HCEC 1CT (cell line): ENCODE results near the gene IFITM2.

ENCODE experiments used
- DNase-seq: peaks from one replicate; pipeline ENCODE4 v3.0.0-alpha.2; 2017

The IFITM2 gene

DNA sequence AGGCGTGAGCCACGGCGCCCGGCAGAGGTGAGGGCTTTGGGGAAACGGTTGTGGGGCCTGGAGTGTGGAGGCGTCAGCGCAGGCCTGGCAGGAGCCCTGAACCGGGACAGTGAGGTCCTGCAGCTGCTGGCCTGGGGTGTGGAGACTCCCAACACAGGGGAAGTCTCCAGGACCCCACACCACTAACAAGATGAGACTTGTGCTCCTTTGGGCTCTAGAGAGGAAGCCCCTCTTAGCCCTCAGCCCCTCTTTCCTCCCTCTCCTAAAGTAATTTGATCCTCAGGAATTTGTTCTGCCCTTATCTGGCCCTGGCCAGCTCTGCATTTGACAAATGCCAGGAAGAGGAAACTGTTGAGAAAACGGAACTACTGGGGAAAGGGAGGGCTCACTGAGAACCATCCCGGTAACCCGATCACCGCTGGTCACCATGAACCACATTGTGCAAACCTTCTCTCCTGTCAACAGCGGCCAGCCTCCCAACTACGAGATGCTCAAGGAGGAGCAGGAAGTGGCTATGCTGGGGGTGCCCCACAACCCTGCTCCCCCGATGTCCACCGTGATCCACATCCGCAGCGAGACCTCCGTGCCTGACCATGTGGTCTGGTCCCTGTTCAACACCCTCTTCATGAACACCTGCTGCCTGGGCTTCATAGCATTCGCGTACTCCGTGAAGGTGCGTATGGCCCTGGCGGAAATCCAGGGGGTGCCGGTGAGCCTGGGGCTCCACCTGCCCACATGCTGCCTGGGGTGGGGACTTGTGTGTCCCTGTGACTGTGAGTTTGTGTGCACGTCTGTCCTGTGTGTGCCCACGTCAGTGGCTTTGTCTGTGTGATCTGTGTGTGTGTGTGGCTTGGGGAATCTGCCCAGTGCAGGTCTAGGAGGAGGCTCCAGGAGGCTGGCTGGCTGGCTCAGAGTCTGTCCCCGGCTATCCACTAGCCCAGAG lies at the start of gene IFITM2:
Gene IFITM2 (plus strand): TSS at position 51 of the 943 bp plus-strand sequence. CDS start 377 bp downstream, at position 428.
- peak; percentile 93 for DNase-seq

DNA sequence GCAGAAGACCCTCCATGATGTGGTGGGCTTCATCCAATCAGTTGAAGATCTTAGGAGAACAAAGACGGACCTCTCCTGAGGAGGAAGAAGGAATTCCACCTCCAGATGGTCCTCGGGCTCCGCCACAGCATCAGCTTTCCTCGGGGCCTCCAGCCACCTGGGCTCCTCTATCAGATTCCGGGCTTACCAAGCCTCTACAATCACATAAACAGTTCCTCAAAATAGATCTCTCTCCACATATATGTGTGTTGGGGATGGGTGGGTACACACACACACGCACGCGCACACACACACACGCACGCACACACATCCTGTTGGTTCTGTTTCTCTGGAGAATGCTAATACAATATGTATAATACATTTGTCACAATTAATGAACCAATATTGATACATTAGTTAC lies 48.2 kb upstream of the IFITM2 start:
- no peak for DNase-seq

DNA sequence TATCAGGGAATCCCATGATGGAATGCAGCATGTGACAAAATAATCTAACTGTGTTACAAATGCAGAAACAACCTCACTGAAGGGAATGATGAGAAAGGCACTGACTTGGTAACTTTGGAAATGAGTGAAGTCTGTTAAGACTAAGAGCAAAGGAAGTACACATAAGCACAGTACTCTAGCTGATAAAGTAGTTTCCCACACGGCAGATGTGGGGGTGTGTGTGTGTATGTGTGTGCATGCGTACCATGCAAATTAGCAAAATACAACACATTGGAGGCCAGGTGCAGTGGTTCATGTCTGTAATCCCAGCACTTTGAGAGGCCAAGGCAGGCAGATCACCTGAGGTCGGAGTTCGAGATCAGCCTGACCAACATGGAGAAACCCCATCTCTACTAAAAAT lies 46.0 kb upstream of the IFITM2 start:
- no peak for DNase-seq

DNA sequence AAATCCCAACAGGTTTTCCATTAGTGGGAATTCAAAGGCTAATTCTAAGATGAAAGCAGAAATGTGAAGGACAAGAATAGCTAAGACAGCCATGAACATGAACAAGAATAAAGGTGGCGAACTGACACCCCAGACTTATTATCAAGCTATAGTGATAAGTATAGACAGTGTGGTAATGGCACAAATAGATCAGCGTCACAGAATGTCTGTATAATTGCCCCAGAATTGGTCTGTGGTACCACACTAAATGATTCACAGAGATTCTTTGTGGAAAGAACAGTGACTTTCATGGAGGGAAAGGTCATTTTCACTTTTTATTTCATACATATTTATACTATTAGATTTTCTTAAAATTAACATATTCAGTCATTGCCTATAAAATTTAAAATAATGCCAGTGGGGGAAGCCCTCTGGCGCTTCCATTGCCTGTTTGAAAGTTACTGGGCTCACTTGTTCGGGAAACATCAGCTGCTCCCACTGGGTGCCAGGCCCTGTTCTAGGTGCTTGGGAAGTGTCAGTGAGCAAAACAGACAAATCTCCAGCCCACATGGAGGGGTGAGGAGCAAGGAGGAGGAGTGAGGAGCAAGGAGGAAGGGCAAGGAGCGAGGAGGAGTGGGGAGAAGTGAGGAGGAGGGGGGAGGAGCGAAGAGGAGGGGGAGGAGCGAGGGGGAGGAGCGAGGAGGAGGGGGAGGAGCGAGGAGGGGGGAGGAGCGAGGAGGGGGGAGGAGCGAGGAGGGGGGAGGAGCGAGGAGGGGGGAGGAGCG lies 40.8 kb upstream of the IFITM2 start:
- DNase-seq, result no peak

DNA sequence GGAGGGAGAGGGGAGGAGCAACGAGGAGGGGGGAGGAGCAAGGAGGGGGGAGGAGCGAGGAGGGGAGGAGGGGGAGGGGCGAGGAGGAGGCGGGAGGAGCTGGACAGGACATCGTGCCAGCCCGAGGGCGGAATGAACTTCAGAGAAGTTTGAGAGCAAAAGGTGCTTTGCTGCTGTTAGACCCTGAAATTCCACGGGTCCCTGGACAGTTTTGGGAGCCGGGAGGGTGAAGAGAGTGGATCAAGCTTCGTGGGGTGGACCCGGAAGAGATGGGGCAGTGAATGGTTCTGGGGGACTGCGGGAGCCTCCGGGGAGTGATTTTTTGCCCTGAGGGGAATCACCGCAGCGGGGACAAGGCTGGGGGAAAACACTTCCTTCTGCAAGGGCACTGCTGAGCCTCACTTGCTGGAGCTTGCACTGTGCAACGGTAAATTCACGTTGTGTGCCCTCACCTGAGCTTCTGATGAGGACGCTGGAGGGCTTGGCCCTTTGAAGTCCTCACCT lies 40.1 kb upstream of the IFITM2 start:
- no peak for DNase-seq

DNA sequence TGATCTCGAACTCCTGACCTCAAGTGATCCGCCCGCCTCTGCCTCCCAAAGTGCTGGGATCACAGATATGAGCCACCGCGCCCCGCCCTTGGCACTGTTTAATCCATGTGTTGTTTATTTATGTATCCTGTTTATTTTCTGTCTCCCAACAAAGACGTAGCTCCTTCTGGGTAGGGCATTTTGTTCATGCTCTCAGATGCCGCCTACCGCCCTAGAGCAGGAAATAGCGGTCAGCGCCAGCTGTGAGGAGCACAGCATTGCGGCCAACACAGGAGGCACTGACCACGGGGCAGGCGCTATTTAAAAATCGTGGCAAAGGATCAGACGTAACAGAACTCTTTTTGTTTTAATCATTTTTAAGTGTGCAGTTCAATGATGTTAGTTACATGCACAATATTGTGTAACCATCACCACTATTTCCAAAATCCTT lies 38.9 kb upstream of the IFITM2 start:
- DNase-seq, result peak; percentile 64

DNA sequence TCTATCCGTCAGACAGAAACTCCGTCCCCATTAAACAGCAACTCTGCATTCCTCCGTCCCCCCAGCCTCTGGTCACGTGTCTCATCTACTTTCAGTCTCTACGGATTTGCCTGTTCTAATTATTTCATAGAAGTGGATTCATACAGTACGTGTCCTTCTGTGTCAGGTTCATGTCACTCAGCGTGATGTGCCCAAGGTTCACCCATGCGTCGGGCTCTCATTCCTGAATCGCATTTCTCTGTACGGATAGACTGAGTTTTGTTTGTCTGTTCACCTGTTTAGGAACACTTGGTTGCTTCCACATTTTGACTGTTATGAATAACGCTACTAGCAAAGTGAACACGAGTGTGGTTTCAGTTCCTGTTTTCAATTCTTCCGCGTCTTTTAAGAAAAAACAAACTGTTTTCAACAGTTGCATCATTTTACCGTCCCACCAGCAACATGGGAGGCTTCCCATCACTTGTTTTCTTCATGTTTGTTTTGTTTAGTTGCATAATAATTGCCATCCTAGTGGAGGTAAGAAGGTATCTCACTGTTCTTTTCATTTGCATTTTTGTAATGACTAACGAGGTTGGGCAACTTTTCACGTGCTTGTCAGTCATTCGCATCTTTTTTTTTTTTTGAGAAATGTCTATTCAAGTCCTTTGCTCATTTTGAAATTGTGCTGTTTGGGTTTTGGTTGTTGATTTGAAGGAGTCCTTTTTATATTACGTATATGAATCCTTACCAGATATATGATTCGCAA lies 38.3 kb upstream of the IFITM2 start:
- DNase-seq, result no peak

DNA sequence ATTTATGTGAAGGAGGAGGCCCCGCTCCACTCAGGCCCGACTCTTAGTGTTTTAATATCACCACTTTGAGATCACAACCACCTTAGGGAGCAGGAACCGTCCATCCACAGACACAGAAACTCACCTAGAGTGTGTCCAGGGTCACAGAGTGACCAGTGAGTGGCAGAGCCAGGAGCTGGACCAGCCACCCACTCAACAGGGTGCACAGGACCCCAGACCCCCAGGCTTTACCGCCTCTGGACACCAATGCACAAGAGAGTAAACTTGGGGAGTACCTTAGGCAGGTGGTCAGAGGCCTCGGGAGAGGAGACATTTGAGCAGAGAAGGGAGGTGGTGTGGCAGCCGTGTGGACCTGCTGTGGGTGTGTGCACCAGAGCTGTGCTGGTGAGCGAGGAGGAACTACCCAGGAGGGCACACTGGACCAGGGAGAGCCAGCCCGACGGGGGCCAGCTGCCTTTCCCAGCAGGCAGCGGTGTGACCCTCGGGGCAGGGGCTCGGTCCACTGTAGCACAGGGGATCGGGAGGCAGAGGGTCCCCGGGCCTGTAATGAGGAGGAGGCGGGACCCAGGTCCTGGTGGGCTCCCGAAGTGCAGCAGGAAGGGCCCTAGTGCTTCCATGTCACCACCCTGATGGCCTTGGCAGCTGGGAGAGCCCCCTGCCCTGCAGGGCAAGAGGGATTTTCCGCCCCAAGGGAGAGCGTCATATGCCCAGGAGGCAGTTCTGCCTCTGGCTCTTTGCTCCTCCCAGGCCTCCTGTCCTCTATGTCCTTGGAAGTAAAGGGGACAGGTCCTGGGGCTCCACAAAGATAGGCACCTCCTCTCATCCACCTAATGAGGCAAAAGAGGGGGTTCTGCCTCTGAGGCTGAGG lies 36.9 kb upstream of the IFITM2 start:
- no peak for DNase-seq

DNA sequence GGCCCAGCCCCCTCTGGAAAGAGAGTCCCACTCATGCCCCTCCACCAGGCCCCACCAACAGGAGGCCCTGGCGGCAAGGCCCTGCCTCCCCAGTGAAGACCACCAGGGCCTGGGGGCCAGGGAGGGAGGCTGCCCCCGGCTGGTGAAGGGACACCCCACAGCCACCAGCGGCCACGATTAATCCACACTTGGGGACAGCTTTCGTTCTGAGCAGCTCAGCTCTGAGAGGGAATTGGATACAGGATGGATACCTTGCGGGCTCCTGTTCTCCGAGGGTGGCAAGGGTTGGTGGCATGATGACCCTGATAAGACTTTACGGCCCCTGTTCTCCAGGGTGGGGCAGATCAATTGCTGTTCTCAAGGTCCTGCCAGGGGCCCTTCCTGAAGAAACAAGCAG lies 36.3 kb upstream of the IFITM2 start:
- no peak for DNase-seq

DNA sequence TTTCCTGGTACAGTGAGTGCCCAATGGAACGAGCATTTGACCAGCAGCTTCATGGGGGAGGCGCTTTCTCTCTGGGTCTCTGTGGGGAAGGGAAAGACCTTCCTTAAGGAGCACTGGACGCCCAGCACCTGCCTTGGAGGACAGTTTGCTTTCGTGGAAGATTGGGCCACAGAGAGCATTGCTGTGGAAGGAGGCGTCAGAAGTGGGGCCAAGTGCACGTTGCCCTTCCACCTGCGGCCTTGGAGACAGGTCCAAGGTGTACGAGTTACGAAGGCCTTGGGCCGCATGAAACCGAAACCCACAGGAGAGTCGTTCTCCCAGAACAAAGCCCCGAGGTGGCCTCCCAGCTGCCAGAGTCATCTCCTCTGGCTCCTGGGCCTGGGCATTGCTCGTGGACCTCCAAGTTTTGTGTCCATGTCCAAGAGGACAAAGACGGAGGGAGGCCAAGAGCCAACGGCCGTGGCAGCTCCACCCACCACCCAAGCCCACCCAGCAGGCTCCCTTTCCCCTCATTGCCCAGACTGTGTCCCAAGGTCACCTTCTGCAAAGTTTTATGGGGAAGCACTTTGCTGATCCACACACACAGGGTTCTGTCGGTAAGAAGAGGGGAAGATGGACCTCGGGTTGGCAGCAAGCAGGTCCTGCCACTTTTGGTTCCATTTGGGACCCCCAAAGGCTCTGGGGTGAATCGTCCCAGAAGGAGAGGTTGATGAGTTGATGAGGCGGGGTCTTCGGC lies 35.3 kb upstream of the IFITM2 start:
- no peak for DNase-seq

DNA sequence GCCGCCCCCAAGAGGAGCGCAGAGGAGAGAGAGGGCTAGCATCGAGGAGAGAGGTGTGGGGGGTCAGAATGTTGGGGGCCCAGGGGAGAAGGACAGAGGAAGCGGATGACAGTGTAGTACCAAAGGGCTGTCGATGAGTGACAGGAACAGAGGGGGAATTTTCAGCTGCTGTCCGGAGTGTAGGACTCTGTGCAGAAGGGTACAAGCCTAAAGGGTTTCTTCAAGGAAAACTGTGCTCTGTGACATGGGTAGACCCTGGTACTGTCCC lies 34.8 kb upstream of the IFITM2 start:
- DNase-seq, result no peak

DNA sequence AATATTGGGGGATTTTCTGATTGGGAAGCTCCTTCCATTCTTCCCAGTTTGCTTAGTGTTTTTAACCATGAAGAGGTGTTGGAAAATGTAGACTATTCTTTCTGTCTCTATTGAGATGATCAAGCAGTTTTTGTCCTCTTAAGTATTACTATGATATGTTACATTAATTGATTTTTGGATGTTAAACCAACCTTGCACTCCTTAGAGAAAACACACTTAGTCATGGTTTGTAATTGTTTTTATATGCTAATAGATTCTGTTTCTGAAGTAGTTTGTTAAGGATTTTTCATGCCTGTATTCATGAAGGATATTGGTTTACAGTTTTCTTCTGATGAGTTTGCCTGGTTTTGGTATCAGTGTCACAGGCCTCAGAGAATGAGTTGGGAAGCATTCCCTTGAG lies 31.4 kb upstream of the IFITM2 start:
- DNase-seq, result no peak

DNA sequence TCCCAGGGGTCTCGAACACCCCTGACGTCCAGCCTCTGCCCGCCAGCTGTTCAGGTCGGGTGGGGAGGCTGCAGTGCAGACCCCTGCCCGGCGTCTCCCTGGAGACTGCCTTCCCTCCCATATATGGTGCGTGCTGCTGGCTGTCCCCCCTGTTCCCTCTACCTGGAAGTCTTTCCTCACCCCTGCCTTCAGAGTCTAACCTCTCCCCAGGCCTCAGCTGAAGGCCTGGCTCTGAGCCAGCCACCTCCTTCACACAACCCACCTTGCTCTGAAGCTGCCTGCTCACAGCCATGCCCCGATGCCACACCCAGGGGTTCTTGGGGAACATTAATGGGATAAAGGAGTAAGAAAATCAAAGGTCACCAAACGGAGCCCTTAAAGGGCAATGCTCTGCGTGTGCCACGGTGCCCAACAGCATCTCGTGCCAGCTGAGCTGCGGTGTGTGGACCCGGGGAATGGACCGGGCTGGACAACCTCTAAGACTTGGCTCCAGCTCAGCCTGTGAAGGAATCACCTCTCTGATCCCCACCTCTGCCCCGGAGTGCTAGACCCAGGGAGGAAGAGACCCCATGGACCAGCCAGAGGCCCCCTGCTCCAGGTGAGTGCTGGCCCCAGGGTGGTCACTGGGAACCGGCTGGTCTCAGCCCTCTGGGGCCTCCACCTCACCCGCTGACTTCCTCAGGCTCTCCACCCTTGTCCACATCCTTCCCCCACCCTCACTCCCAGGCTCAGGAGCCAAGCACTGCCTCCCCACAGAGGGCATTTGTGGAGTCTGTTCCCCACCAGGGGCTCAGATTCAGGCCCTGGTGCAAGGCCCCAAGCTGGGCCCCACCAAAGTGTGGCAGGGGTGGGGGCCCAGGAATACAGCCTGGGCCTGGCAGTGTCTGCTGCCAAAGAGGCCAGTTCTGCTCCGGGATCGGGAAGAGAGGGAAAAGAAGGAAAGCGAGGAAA lies 29.3 kb upstream of the IFITM2 start, which contains the start of gene NLRP6:
Gene NLRP6 (plus strand): TSS at position 407 of the 951 bp plus-strand sequence. CDS start 163 bp downstream, at position 570.
- no peak for DNase-seq

DNA sequence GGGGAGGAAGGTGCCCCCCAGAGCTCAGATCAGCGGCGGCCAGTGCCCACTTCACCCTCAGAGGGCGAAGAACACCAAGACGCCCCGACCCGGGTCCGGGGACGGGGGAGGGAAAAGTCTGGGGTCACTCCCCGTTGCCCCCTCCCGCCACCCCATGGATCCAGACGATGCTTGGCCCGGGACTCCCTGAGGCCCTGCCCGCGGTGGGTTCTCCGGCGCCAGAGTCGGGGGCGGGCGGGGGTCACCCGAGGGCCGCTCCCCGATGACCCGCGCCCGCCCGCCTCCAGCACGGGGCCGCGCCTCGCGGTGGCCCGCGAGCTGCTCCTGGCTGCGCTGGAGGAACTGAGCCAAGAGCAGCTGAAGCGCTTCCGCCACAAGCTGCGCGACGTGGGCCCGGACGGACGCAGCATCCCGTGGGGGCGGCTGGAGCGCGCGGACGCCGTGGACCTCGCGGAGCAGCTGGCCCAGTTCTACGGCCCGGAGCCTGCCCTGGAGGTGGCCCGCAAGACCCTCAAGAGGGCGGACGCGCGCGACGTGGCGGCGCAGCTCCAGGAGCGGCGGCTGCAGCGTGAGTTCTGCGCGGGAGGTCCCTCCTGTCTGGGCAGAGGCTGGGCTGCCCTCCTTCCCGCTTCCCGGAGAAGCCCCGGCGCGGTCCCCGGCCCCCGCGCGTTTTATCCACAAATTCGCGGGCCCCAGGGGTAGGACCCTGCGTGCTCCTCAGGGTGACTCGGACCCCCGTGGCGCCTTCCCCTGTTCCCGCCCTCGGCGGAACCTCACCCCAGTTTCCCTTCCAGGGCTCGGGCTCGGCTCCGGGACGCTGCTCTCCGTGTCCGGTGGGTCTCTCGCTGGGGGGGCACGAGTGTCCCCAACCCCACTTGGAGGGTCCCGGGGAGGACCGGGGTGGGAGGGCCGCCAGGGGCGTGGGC lies 28.3 kb upstream of the IFITM2 start:
- no peak for DNase-seq

DNA sequence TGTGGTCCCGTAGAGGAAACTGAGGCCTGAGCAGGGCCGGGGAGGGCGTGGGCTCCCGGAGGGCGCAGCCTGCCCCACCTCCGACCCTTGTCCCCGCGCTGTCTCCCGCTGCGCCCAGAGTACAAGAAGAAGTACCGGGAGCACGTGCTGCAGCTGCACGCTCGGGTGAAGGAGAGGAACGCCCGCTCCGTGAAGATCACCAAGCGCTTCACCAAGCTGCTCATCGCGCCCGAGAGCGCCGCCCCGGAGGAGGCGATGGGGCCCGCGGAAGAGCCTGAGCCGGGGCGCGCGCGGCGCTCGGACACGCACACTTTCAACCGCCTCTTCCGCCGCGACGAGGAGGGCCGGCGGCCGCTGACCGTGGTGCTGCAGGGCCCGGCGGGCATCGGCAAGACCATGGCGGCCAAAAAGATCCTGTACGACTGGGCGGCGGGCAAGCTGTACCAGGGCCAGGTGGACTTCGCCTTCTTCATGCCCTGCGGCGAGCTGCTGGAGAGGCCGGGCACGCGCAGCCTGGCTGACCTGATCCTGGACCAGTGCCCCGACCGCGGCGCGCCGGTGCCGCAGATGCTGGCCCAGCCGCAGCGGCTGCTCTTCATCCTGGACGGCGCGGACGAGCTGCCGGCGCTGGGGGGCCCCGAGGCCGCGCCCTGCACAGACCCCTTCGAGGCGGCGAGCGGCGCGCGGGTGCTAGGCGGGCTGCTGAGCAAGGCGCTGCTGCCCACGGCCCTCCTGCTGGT lies 27.5 kb upstream of the IFITM2 start:
- DNase-seq, result no peak

DNA sequence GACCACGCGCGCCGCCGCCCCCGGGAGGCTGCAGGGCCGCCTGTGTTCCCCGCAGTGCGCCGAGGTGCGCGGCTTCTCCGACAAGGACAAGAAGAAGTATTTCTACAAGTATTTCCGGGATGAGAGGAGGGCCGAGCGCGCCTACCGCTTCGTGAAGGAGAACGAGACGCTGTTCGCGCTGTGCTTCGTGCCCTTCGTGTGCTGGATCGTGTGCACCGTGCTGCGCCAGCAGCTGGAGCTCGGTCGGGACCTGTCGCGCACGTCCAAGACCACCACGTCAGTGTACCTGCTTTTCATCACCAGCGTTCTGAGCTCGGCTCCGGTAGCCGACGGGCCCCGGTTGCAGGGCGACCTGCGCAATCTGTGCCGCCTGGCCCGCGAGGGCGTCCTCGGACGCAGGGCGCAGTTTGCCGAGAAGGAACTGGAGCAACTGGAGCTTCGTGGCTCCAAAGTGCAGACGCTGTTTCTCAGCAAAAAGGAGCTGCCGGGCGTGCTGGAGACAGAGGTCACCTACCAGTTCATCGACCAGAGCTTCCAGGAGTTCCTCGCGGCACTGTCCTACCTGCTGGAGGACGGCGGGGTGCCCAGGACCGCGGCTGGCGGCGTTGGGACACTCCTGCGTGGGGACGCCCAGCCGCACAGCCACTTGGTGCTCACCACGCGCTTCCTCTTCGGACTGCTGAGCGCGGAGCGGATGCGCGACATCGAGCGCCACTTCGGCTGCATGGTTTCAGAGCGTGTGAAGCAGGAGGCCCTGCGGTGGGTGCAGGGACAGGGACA lies 26.7 kb upstream of the IFITM2 start:
- no peak for DNase-seq

DNA sequence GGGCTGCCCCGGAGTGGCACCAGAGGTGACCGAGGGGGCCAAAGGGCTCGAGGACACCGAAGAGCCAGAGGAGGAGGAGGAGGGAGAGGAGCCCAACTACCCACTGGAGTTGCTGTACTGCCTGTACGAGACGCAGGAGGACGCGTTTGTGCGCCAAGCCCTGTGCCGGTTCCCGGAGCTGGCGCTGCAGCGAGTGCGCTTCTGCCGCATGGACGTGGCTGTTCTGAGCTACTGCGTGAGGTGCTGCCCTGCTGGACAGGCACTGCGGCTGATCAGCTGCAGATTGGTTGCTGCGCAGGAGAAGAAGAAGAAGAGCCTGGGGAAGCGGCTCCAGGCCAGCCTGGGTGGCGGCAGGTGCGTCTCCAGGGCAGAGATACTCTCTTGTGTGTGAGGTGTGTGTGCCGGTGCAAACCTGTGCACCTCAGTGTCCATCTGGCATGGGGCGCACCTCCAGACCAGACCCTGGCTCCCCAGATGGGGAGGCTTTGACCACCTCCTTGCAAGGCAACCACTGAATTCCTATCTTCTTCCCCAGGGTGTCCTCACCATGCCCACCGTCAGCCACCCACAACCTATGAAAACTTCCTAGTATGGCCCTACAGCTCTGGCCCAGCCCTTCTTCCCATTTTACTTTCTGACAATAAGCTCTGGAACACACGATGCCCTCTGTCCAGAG lies 26.0 kb upstream of the IFITM2 start:
- no peak for DNase-seq
